KMS-11 (cell line): ENCODE data around the gene REPIN1.

Experiments used
- H2AFZ ChIP-seq: fragments of 200-600 bp; sonication (generic); 2 replicates; pipeline ENCODE4 v1.6.1; 2016; ENCODE audit warnings: antibody characterized with exemption, mixed run types, low read depth
- H3K27ac ChIP-seq: fragments of 200-600 bp; sonication (generic); 2 replicates; pipeline ENCODE4 v1.6.1; 2016; ENCODE audit warnings: mild to moderate bottlenecking, mixed run types
- H3K27me3 ChIP-seq: fragments of 200-600 bp; sonication (generic); 2 replicates; pipeline ENCODE4 v1.6.1; 2017; ENCODE audit warnings: mild to moderate bottlenecking, low read depth, mixed run types, moderate library complexity; ENCODE audit not compliant: insufficient read depth
- H3K36me3 ChIP-seq: fragments of 200-600 bp; sonication (generic); 2 replicates; pipeline ENCODE4 v1.6.1; 2017; ENCODE audit warnings: mild to moderate bottlenecking, mixed run types; ENCODE audit not compliant: insufficient read depth
- H3K4me1 ChIP-seq: fragments of 200-600 bp; sonication (generic); 2 replicates; pipeline ENCODE4 v1.6.1; 2016; ENCODE audit warnings: mild to moderate bottlenecking, low read depth, mixed run types; ENCODE audit not compliant: poor library complexity, severe bottlenecking
- H3K4me2 ChIP-seq: fragments of 200-600 bp; sonication (generic); 2 replicates; pipeline ENCODE4 v1.7.0; 2016; ENCODE audit warnings: mild to moderate bottlenecking, mixed run types
- H3K4me3 ChIP-seq: fragments of 200-600 bp; sonication (generic); IDR thresholded peaks from 2 replicates; pipeline ENCODE4 v1.6.1; 2017; ENCODE audit warnings: low read depth, low read length, mixed read lengths; ENCODE audit not compliant: insufficient read depth
- H3K79me2 ChIP-seq: fragments of 200-600 bp; sonication (generic); 2 replicates; pipeline ENCODE4 v1.6.1; 2016; ENCODE audit warnings: low read depth, mixed run types; ENCODE audit not compliant: insufficient read depth
- H3K9ac ChIP-seq: fragments of 200-600 bp; sonication (generic); 2 replicates; pipeline ENCODE4 v1.6.1; 2016; ENCODE audit warnings: mild to moderate bottlenecking, mixed run types
- H4K20me1 ChIP-seq: fragments of 200-600 bp; sonication (generic); 2 replicates; pipeline ENCODE4 v1.6.1; 2016; ENCODE audit warnings: mild to moderate bottlenecking, mixed run types; ENCODE audit not compliant: insufficient read depth
- CTCF ChIP-seq: fragments of 200-600 bp; sonication (generic); conservative IDR thresholded peaks from 2 replicates; pipeline ENCODE4 v1.6.1; 2017; ENCODE audit warnings: low read depth, mild to moderate bottlenecking, antibody characterized with exemption, low read length, moderate library complexity, mixed read lengths

REPIN1 gene

GRCh38 chr7:150335774-150336112 is 32.9 kb upstream of the REPIN1 start:
- no peaks in the 10 kb centered on the region for H3K27me3 ChIP-seq
- H3K4me3 ChIP-seq: no peak overlapping the region
- no peak overlapping the region for H3K27ac ChIP-seq
- H4K20me1 ChIP-seq: no peaks in the 10 kb centered on the region
- no peaks in the 10 kb centered on the region; the same call in 1 of the 2 replicates for H3K36me3 ChIP-seq
- no peak overlapping the region for H3K4me2 ChIP-seq
- H3K9ac ChIP-seq: no peak overlapping the region
- no peak for TF ChIP-seq CTCF
- H2AFZ ChIP-seq: no peak overlapping the region
- no peaks in the 10 kb centered on the region for H3K4me1 ChIP-seq
- no peaks in the 10 kb centered on the region for H3K79me2 ChIP-seq

- H3K27me3 ChIP-seq: no peaks in the 10 kb centered on the region
- no peak overlapping the region for H2AFZ ChIP-seq
- H3K4me1 ChIP-seq: no peaks in the 10 kb centered on the region
- no peak for TF ChIP-seq CTCF
- H3K9ac ChIP-seq: no peak overlapping the region
- H3K27ac ChIP-seq: no peak overlapping the region
- no peak overlapping the region for H3K4me3 ChIP-seq
- H3K79me2 ChIP-seq: no peaks in the 10 kb centered on the region
- H3K36me3 ChIP-seq: no peaks in the 10 kb centered on the region
- no peaks in the 10 kb centered on the region for H4K20me1 ChIP-seq
- H3K4me2 ChIP-seq: no peak overlapping the region
These were observed 31.9 kb upstream of the REPIN1 start for GRCh38 chr7:150336746-150337145.

GRCh38 chr7:150337179-150337578 is 31.4 kb upstream of the REPIN1 start:
- Histone ChIP-seq H4K20me1 (no peaks in the 10 kb centered on the region), H3K79me2 (no peaks in the 10 kb centered on the region), H3K4me2 (no peak overlapping the region), H3K27ac (no peak overlapping the region), H2AFZ (no peak overlapping the region), H3K4me3 (no peak overlapping the region), H3K27me3 (no peaks in the 10 kb centered on the region), H3K4me1 (no peaks in the 10 kb centered on the region), H3K9ac (no peak overlapping the region), H3K36me3 (no peaks in the 10 kb centered on the region)
- TF ChIP-seq CTCF: no peak

- TF ChIP-seq CTCF: no peak
- no peak overlapping the region for H3K4me2 ChIP-seq
- no peak overlapping the region for H3K27ac ChIP-seq
- no peaks in the 10 kb centered on the region for H3K79me2 ChIP-seq
- H4K20me1 ChIP-seq: no peaks in the 10 kb centered on the region
- H3K9ac ChIP-seq: no peak overlapping the region
- no peaks in the 10 kb centered on the region for H3K27me3 ChIP-seq
- no peak overlapping the region for H2AFZ ChIP-seq
- no peaks in the 10 kb centered on the region for H3K4me1 ChIP-seq
- H3K4me3 ChIP-seq: no peak overlapping the region
- no peaks in the 10 kb centered on the region for H3K36me3 ChIP-seq
These were observed 31.0 kb upstream of the REPIN1 start for GRCh38 chr7:150337659-150338081.
